LNCaP clone FGC (cell line): ENCODE results near the gene PGPEP1.

ENCODE experiments used
- DNase-seq: peaks from one replicate; pipeline ENCODE4 v3.0.0-alpha.2; 2011; ENCODE audit warnings: low read depth
- H3K4me3 ChIP-seq: 2 replicates; pipeline ENCODE4 v1.5.1; 2011; ENCODE audit warnings: mild to moderate bottlenecking, low read depth, low read length, control low read depth
- TF ChIP-seq, protein P1 (sequence below): IDR thresholded peaks from 2 replicates; pipeline ENCODE4 v1.5.1; 2012; ENCODE audit warnings: mild to moderate bottlenecking; ENCODE audit not compliant: control insufficient read depth, insufficient read depth; ENCODE audit errors: extremely low read depth

Gene PGPEP1

DNA sequence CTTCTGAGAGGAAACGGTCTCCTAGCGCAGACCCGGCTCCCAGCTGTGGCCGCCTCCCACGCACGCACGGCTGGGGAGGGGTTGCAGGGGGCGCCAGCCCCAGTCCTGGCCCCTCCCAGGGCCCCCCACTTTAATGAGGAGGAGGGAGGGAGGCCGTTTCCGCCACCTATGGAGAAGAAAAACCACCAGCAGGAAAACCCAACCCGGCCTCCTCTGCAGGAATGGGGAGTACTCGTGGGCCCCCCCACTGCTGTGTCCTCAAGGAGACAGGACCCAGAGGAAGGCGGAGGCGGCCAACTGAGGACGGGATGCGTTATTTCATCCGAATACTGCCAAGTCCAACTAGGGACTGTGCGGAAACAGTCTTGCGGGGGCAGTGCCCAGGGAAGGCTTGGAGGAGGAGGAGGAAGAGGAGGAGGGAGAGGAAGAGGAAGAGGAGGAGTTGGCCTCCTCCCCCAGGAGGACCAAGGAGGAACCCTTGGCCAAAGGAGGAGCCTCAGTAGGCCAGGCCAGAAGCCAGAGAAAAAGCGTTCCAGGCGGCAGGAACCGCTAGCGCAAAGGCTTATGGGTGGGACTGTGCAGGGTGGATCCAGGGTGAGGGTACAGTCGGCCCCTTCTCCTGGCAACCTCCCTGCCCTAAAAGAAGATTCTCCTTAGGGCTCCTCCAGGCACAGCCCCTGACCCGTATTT lies 74.9 kb downstream of the PGPEP1 start:
- no peak overlapping the region for H3K4me3 ChIP-seq
- TF ChIP-seq, protein P1, sequence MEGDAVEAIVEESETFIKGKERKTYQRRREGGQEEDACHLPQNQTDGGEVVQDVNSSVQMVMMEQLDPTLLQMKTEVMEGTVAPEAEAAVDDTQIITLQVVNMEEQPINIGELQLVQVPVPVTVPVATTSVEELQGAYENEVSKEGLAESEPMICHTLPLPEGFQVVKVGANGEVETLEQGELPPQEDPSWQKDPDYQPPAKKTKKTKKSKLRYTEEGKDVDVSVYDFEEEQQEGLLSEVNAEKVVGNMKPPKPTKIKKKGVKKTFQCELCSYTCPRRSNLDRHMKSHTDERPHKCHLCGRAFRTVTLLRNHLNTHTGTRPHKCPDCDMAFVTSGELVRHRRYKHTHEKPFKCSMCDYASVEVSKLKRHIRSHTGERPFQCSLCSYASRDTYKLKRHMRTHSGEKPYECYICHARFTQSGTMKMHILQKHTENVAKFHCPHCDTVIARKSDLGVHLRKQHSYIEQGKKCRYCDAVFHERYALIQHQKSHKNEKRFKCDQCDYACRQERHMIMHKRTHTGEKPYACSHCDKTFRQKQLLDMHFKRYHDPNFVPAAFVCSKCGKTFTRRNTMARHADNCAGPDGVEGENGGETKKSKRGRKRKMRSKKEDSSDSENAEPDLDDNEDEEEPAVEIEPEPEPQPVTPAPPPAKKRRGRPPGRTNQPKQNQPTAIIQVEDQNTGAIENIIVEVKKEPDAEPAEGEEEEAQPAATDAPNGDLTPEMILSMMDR: no peak
- DNase-seq: no peak

DNA sequence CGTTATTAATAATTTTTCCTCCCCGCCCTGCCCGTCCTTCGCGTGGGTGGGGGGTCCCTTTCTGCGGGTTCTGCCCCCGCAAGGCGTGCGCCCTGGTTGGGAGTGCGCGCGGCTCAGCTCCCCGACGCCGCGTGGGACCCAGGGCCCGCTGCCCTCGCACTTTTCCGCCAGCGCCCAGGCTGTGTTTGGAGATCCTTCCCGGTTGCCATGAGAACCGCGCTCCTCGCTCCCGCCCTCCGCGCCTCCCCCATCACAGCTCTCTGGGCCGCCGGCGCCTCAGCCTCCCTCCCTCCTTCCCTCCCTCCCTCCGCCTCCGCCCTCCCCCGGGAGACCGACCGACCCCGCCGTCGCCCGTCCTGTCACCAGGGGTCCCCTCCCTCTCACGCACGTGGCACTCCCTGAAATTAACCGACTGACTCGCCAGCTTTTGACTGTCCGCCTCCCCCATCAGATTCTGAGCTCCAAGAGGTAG lies 76.4 kb downstream of the PGPEP1 start:
- TF ChIP-seq, protein P1: no peak
- no peak overlapping the region for H3K4me3 ChIP-seq
- DNase-seq: no peak

DNA sequence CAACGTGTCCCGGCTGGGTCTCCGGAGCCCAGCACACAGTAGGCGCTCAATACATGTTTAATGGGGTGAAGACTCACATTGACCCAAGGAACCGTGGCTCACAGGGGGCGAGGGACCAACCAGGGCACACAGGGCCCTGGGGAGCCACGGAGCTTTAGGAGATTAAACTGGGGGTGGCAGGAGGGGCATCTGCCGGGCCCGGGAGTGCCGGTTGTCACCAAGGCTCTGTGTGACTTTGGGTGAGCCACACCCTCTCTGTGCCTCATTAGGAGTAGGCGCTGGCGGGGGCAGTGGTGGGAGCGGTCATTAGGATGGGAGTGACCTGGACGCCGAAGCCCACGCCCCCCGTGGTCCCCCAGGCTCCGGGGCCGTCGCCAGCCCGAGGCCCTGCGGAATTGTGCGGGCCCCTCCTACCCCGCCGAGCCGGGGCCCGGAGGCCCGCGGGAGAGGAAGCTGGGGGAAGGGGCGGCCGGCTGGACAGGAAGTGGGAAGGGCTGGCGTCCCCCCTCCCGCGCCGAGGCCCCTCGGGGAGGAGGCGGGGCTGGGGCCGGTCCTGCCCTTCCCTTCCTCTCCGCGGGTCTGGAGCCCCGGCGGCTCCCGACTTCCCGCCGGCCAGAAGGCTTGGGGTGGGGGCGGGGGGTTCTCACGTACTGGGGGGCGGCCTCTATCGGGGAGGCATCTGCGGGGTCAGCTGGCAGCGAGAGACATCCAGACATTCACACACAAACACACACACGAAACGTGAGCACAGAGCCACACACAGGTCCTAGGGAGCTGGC lies 77.0 kb downstream of the PGPEP1 start:
- no peak for DNase-seq
- no peak overlapping the region for H3K4me3 ChIP-seq
- TF ChIP-seq, protein P1: no peak

DNA sequence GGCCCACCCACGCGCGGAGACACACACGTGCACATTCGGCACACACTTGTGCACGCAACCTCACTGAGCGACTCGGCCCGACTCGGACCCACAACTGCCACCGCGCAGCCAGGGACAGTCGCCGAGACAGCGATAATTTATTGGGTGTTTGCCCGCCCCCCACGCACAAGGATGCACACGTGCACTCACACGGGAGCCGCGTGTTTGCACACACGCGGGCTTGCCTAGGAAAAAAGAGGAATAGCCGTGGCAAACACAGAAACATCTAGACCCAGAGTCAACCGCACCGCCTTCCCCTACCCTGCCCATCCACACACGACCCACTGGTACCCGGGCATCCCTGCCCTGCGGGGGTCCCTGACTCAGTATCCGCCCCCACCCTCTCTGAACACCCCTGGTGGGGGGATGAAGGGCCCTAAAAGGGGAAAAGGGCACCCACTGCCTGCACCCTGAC lies 77.7 kb downstream of the PGPEP1 start:
- TF ChIP-seq, protein P1: no peak
- DNase-seq: no peak
- H3K4me3 ChIP-seq: no peak overlapping the region

DNA sequence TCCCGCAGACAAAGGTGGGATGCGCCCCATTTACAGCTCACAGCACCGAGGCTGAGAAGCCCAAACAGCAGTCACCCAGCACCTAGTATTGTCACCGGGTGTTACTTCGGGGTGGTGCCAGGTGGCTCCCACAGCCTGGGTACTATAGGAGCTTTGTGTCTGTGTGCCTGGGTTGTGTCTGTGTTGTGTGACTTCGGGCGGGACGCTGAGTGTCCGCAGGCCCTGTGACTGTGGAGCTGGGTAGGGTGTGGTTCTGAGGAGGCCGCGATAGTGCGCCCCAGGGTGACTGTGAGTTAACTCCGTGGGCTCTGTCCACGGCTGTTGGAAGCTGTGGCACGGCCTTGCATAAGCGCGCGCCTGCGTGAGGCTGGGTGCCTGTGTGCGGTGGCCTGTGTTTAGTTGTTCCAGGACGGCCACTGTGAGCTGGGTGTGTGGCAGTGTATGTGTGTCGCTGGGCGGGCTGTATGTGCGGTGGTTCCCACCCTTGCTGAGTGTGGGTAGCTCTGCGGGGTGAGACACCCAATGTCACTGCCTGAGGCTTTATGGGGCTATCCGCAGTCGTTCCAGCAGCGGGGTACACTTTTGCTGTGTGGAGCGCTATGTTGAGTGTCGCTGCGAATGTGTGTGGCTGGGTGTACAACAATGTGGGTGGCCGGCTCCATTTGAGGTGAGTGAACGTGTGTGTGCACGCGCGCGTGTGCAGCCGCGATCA lies 78.2 kb downstream of the PGPEP1 start:
- peak overlapping the region; percentile 75 for H3K4me3 ChIP-seq
- DNase-seq: no peak
- TF ChIP-seq, protein P1: no peak

DNA sequence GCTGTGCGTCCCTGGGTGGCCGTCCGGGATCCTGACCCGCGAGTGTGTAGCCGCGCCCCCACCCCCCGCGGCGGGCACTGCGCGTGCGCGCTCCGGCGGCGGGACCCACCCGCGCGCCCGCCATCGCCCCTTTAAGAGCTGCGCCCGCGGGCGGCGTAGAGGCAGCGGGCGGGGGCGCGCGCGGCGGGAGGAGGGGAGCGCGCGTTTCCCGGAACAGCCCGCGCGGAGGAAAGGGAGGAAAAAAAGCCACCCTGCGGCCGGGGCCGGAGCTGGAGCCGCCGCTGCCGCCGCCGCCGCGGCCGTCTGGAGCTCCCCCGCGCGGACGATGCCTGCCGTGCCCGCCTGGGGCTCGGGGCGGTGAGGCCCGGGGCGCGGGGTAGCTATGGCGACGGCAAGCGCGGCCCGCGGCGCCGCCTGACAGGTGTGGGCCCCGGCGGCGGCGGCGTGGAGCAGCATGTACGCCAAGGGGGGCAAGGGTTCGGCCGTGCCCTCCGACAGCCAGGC lies 78.8 kb downstream of the PGPEP1 start, which contains the start of gene SSBP4:
TSS of gene SSBP4 (plus strand) at position 204 of the 504 bp plus-strand sequence. CDS start at position 455, 251 bp downstream.
- DNase-seq: peak; percentile 19
- peak within 1 kb of the TSS; percentile 75 for H3K4me3 ChIP-seq
- TF ChIP-seq, protein P1: peak; percentile 65
